Measurements from ENCODE around the gene TRIO.
"Not testable (repeated sequence)": the region's sequence is repeated elsewhere in the genome, so short reads cannot be mapped to it uniquely, and the experiment has no call there.

Gene TRIO

GRCh38 chr5:14534773-14535172 is 391.6 kb downstream of the TRIO start:
- TF ChIP-seq ZNF384 (IDR thresholded peaks at IDR 0.05), result no peak
- TF ChIP-seq ELF4 (IDR thresholded peaks at IDR 0.05), result no peak
- no peak for TF ChIP-seq LEF1 (IDR thresholded peaks at IDR 0.05; ENCODE audit: borderline replicate concordance)
- no peak for TF ChIP-seq PKNOX1 (IDR thresholded peaks at IDR 0.05)
- TF ChIP-seq FOXM1 (IDR thresholded peaks at IDR 0.05; ENCODE audit: borderline replicate concordance), result no peak
- no peak for TF ChIP-seq L3MBTL2 (conservative IDR thresholded peaks at IDR 0.05)
- no peak for TF ChIP-seq TARDBP (IDR thresholded peaks at IDR 0.05)
- no peak for TF ChIP-seq FOXK2 (IDR thresholded peaks at IDR 0.05)
- no peak for TF ChIP-seq CTBP1 (IDR thresholded peaks at IDR 0.05; ENCODE audit: borderline replicate concordance)
- no peak for TF ChIP-seq FOXA1 (IDR thresholded peaks at IDR 0.05)
- DNase-seq (ENCODE audit: extremely low spot score), result no peak
- CTCF ChIA-PET, result no interaction called here
- POLR2A ChIA-PET, result no interaction called here

- POLR2A ChIA-PET, result no interaction called here
- no peak for TF ChIP-seq FOXA1 (IDR thresholded peaks at IDR 0.05)
- no peak for TF ChIP-seq PKNOX1 (IDR thresholded peaks at IDR 0.05)
- no peak for TF ChIP-seq LEF1 (IDR thresholded peaks at IDR 0.05; ENCODE audit: borderline replicate concordance)
- no peak for TF ChIP-seq TARDBP (IDR thresholded peaks at IDR 0.05)
- TF ChIP-seq ARNT (IDR thresholded peaks at IDR 0.05), result no peak
- TF ChIP-seq SUZ12 (IDR thresholded peaks at IDR 0.05), result no peak
- no peak for TF ChIP-seq CTBP1 (IDR thresholded peaks at IDR 0.05; ENCODE audit: borderline replicate concordance)
- TF ChIP-seq BHLHE40 (IDR thresholded peaks at IDR 0.05; ENCODE audit: borderline replicate concordance), result no peak
- TF ChIP-seq FOXM1 (IDR thresholded peaks at IDR 0.05; ENCODE audit: borderline replicate concordance), result no peak
- no peak for TF ChIP-seq FOXK2 (IDR thresholded peaks at IDR 0.05)
- no peak for TF ChIP-seq SP1 (IDR thresholded peaks at IDR 0.05)
- no peak for TF ChIP-seq L3MBTL2 (conservative IDR thresholded peaks at IDR 0.05)
- no peak for TF ChIP-seq ELF4 (IDR thresholded peaks at IDR 0.05)
- TF ChIP-seq HDGF (IDR thresholded peaks at IDR 0.05; ENCODE audit: borderline replicate concordance), result no peak
- TF ChIP-seq NFRKB (IDR thresholded peaks at IDR 0.05), result no peak
- TF ChIP-seq ZNF384 (IDR thresholded peaks at IDR 0.05), result no peak
- DNase-seq (ENCODE audit: extremely low spot score), result no peak
- CTCF ChIA-PET, result no interaction called here
Observed at GRCh38 chr5:14545308-14545707, 402.2 kb downstream of the TRIO start.

GRCh38 chr5:14545862-14546261 is 402.7 kb downstream of the TRIO start:
- POLR2A ChIA-PET, result no interaction called here
- no peak for DNase-seq (ENCODE audit: extremely low spot score)
- CTCF ChIA-PET, result no interaction called here
- no peak for TF ChIP-seq NFRKB (IDR thresholded peaks at IDR 0.05)
- no peak for TF ChIP-seq FOXA1 (IDR thresholded peaks at IDR 0.05)
- no peak for TF ChIP-seq ZNF384 (IDR thresholded peaks at IDR 0.05)
- no peak for TF ChIP-seq L3MBTL2 (conservative IDR thresholded peaks at IDR 0.05)
- TF ChIP-seq PKNOX1 (IDR thresholded peaks at IDR 0.05), result no peak
- TF ChIP-seq HDGF (IDR thresholded peaks at IDR 0.05; ENCODE audit: borderline replicate concordance), result no peak
- TF ChIP-seq FOXM1 (IDR thresholded peaks at IDR 0.05; ENCODE audit: borderline replicate concordance), result no peak
- no peak for TF ChIP-seq BHLHE40 (IDR thresholded peaks at IDR 0.05; ENCODE audit: borderline replicate concordance)
- TF ChIP-seq LEF1 (IDR thresholded peaks at IDR 0.05; ENCODE audit: borderline replicate concordance), result no peak
- TF ChIP-seq ARNT (IDR thresholded peaks at IDR 0.05), result no peak
- TF ChIP-seq ELF4 (IDR thresholded peaks at IDR 0.05), result no peak
- no peak for TF ChIP-seq SP1 (IDR thresholded peaks at IDR 0.05)
- TF ChIP-seq FOXK2 (IDR thresholded peaks at IDR 0.05), result no peak
- no peak for TF ChIP-seq SUZ12 (IDR thresholded peaks at IDR 0.05)
- no peak for TF ChIP-seq TARDBP (IDR thresholded peaks at IDR 0.05)
- TF ChIP-seq CTBP1 (IDR thresholded peaks at IDR 0.05; ENCODE audit: borderline replicate concordance), result no peak

- ChIA-PET CTCF (no interaction called here), POLR2A (no interaction called here)
- DNase-seq (ENCODE audit: extremely low spot score), result no peak
- TF ChIP-seq SUZ12 (IDR thresholded peaks at IDR 0.05) (no peak), CTBP1 (IDR thresholded peaks at IDR 0.05; ENCODE audit: borderline replicate concordance) (no peak), SP1 (IDR thresholded peaks at IDR 0.05) (no peak)
Observed at GRCh38 chr5:14547666-14548065, 404.5 kb downstream of the TRIO start.

GRCh38 chr5:14551211-14551610 is 408.1 kb downstream of the TRIO start:
- TF ChIP-seq NFRKB (IDR thresholded peaks at IDR 0.05) (no peak), BHLHE40 (IDR thresholded peaks at IDR 0.05; ENCODE audit: borderline replicate concordance) (no peak)
- no peak for DNase-seq (ENCODE audit: extremely low spot score)
- ChIA-PET POLR2A (no interaction called here), CTCF (no interaction called here)

- ChIA-PET POLR2A (no interaction called here), CTCF (no interaction called here)
- DNase-seq (ENCODE audit: extremely low spot score), result no peak
- TF ChIP-seq ELF4 (IDR thresholded peaks at IDR 0.05) (no peak), PKNOX1 (IDR thresholded peaks at IDR 0.05) (no peak), L3MBTL2 (conservative IDR thresholded peaks at IDR 0.05) (no peak), HDGF (IDR thresholded peaks at IDR 0.05; ENCODE audit: borderline replicate concordance) (no peak), FOXM1 (IDR thresholded peaks at IDR 0.05; ENCODE audit: borderline replicate concordance) (no peak), FOXA1 (IDR thresholded peaks at IDR 0.05) (no peak), ARNT (IDR thresholded peaks at IDR 0.05) (no peak), SP1 (IDR thresholded peaks at IDR 0.05) (no peak), NFRKB (IDR thresholded peaks at IDR 0.05) (no peak), ZNF384 (IDR thresholded peaks at IDR 0.05) (no peak), CTBP1 (IDR thresholded peaks at IDR 0.05; ENCODE audit: borderline replicate concordance) (no peak), TARDBP (IDR thresholded peaks at IDR 0.05) (no peak), SUZ12 (IDR thresholded peaks at IDR 0.05) (no peak), LEF1 (IDR thresholded peaks at IDR 0.05; ENCODE audit: borderline replicate concordance) (no peak), BHLHE40 (IDR thresholded peaks at IDR 0.05; ENCODE audit: borderline replicate concordance) (no peak), FOXK2 (IDR thresholded peaks at IDR 0.05) (no peak)
Observed at GRCh38 chr5:14552017-14552416, 408.9 kb downstream of the TRIO start.

GRCh38 chr5:14554288-14554687 is 411.1 kb downstream of the TRIO start:
- CTCF ChIA-PET, result interaction anchor here (0.6 kb wide), 1 partner anchor 121 kb away, joined by 3 read pairs; no protein-coding TSS in a partner anchor
- DNase-seq (ENCODE audit: extremely low spot score); POLR2A ChIA-PET: not testable (repeated sequence)
